Stimulated activated CD8-positive, alpha-beta memory T cell treated with anti-CD3 and anti-CD28 coated beads, Interleukin-4, amount 100 ng/mL, for 48 hours (primary cell): ENCODE measurements around the gene ISM1.

ENCODE experiments used
- DNase-seq: peaks from one replicate; pipeline ENCODE4 v3.0.0-alpha.2; 2020

The ISM1 gene

DNA sequence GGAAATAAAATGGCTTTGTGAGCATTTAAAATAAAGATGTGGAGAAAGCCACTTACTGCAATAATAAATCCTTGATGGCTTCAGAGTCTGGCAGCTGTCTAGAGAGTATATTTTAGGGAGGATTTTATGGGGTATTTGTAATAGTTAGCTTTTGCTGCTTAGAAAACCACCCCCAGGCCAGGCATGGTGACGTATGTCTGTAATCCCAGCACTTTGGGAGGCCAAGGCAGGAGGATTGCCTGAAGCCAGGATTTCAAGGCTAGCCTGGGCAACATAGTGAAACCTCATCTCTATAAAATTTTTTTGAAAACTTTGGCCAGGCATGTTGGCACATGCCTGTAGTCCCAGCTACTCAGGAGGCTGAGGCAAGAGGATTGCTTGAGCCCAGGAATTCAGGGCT, 63.8 kb downstream of the ISM1 start:
- no peak for DNase-seq

DNA sequence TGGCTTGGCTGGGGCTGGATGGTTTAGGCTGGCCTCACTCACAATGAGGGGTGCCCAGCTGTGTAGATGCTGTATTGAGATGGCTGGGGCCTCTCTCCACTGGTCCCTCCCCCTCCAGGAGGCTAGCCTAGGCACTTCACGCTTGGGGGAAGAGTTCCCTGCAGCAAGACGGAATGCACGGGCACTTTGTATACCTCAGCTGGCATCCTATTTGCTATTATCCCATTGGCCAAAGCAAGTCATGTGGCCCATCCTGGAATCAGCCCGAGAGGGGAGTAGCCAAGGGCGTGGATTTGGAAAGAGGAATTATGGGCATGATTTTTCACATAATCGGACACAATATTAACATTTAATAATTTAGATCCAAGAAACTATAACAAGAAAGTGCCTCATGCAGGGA, 64.3 kb downstream of the ISM1 start:
- no peak for DNase-seq

DNA sequence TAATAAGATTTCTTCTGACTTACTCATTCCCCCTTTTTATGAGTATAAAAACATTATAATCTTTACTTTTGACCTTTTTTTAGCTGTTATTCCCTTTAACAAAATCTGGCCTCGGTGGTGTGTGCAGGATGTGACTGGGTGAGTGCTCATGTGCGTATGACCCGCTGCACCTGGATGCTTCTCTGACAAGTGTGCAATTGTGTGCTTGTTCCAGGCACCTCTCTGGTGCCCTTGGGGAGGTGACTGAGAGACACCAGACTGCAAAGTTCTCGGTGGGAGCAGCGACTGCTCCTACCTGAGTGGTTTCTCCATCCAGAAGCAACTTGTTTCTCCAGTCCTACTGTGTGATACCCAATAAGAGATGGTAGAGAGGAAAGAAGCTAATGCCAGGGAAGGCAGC, 65.0 kb downstream of the ISM1 start:
- DNase-seq = no peak

DNA sequence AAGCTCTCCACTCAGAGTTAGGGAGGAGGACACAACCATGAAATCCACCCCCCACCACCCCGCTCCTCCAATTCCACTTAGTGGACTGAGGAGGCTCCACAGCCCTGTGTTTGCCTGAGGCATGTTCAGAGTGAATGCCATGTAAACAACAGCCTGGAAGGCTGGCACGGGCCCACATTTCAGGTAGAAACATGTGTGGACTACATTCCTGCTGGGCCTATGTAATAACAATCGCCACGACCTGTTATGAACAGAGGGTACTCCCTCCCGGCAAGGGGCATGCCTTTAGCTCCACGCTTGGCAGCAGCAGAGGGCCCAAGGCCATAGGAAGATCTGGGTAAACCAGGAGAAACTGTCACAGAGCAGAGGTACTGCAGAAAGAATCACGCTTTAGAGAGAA, 65.5 kb downstream of the ISM1 start:
- no peak for DNase-seq

DNA sequence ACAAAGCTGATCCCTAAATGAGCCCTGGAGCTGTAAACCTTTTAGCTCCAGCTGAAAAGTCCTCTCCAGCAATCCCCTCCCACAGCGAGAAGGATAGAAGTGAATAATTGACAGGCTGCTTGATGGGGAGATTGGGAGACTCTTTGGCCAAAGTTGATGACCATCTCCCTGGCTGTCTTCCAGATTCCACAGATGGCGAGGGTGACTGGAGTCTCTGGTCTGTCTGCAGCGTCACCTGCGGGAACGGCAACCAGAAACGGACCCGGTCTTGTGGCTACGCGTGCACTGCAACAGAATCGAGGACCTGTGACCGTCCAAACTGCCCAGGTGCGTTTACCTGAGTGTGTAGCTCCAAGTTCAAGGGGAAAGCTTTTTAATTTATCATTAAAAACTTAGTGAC, 67.3 kb downstream of the ISM1 start:
- DNase-seq = no peak

DNA sequence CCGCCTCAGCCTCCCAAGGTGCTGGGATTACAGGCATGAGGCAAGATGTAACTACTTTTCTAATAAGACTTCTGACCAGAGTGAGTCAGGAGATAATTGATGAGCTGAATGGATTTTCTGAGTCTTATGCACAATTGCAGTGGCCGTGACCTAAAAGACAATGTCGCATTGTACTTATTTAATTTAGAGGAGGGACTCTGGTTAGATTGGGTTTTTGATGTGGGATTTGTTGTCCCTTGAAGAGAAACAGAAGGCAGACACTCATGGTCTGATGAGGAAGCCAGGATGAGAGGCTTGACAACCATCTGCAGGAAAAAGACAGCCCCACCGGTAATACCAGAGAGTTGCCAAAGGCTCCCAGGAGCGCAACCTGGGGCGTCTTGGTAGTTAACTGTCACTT, 68.0 kb downstream of the ISM1 start:
- DNase-seq = no peak

DNA sequence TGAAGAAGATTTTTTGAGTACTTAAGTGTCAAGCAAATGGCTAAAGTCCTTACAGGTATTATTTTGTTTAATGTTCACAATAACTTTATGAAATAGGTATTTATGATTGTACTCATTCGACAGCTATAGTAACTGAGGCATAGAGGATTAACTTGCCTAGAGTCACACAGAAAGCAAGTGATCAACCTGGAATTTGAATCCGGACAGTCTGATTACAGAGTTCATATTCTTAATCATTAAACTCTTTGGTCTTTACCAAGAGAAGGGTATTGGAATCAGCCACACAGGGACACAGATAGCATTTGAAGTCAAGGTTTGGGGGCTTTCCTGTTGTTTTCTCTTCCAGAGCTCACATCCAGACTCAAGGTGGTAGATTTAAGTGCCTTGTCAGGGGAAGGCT, 69.7 kb downstream of the ISM1 start:
- DNase-seq = no peak

DNA sequence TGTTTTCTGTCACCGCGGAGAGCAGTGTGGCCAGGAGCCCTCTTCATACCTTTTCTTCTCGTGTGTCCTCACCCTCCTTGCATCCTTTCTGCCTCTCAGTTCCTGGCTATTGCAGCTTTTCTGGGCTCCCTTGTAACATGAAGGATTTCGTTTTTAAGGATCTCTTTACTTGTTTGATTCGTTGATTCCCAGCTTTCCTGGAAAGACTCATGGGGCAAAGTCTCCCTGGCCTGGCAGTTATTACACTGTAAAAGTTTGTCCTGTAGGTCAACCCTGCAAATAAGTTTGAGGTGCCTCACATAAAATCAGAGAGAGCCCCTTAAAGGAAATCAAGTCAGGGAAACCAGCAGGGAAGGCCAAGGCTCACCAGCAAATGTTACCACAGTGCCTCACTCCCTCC, 70.1 kb downstream of the ISM1 start:
- no peak for DNase-seq

DNA sequence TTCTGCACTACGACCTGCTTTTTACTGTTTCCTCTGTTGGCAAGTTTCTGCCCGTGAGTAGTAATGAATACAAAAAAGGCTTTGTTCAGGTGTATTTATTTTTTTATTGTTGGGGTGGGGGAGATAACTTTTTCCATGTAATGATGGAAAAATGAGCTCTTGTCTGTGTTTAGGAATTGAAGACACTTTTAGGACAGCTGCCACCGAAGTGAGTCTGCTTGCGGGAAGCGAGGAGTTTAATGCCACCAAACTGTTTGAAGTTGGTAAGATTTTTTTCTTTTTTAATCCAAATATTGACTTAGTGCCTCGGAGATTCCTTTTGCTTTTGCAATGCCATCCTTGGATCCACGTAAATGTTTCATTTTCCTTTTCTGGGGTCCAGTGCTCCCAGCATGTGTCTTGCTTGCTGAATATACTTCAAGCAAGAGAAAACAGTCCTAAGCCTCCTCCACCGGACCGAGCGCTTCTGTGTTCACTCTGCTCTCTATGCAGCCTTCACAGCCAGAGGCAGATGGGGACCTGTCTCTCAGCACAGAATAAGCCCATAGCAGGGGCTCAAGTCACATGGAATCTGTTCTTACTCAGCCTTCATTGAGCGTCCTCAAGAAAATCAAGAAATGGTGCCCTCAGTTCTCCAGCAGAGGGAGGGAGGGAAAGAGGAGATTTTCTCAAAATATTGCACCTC, 71.3 kb downstream of the ISM1 start:
- no peak for DNase-seq

DNA sequence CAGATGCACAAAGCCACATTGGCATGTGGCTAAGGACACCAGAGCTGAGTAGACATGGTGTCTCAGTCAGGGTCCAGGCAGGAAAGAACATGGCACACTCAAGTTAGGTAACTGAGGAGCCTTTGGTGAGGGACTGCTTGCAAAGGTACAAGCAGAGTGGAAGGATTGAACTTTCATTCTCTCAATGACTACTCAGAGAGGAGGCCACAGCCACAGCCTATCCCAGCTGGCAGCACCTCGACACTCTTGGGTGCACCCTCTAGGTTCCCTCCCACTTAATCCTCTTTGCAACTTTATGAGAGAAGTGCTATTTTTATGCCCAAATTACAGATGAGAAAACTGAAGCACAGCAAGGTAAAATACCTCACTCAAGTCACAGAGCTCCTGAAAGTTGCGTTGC, 73.4 kb downstream of the ISM1 start:
- DNase-seq = no peak

DNA sequence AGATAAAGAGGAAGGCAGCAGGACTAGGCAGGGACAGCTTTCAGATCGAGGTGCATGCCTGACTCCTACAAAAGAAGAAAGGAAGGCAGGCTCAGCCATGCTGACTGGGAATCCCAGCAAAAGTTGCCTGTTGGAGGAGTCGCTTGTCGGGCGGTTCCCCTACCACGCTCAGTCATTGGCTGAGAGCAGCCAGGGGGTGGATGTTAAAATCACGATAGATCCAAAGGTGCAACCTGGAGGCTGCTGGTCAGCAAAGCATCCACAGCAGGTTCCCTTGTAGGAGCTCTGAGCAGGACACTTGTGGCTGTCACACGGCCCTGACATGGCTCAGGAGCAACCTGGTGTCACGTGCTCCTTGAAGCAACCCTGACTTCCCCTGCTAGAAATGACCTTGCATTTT, 74.6 kb downstream of the ISM1 start:
- no peak for DNase-seq

DNA sequence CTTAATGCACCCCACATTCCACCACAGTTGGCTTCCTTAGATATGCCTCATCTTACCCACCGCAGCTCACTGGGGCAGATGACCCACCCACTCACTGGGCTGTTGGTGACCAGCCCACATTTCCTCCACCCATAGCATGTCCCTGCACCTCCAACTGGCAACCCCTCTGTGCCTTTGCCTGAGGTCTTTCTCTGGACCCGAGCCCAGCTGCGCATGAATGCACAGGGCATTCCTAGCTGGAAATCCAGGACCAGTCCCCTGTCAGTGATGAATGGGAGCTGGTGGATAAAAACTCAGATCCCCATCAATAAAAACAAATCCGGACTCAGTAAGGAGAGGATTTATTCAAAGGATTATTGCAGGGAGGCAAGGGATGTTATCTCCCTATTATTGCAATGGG, 75.0 kb downstream of the ISM1 start:
- no peak for DNase-seq

DNA sequence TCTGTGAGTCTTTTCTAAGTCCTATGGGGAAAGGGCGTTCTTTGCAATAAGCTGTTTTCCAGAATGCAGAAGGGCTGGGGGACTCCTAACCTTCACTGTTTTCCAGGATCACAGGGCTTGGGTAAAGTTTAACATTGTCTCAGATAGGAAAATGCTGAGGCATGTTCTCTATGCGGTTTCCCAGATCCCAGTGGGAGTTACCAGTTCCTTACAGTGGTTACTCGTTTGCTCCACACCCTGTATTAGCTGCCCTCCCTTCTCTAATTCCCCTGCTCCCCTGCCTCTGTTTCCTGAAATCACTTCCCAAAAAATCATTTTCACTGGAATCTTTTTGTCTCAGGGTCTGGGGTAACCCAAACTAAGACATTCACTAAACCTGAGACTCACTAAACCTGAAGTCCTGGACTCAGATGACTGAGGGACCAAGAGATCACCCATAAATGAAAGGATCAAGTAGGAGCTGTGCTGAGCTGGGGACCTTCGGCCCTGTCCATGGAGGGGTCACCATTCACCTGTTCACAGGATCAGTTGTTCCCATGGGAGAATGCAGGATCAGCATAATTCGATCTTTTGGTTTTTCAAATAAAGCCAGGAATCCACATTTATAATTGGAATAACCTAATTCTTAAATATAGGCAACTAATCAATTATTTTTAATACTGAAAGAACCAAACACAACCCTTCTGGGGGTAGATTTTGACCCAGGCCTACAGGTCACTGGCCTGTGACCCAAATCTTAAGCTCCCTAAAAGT, 76.2 kb downstream of the ISM1 start:
- no peak for DNase-seq

DNA sequence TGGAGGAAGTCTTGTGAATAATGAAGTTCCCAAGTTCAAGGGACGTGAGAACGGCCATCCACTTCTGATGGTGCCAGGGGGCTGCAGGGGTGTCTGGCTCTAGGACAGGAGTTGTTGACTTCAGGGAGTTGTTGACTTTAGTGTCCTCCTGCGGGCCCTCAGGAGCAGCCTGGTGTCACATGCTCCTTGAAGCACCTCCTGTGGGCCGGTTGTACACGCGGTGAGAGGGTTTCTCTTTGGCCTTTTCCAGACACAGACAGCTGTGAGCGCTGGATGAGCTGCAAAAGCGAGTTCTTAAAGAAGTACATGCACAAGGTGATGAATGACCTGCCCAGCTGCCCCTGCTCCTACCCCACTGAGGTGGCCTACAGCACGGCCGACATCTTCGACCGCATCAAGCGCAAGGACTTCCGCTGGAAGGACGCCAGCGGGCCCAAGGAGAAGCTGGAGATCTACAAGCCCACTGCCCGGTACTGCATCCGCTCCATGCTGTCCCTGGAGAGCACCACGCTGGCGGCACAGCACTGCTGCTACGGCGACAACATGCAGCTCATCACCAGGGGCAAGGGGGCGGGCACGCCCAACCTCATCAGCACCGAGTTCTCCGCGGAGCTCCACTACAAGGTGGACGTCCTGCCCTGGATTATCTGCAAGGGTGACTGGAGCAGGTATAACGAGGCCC, 77.8 kb downstream of the ISM1 start:
- no peak for DNase-seq

DNA sequence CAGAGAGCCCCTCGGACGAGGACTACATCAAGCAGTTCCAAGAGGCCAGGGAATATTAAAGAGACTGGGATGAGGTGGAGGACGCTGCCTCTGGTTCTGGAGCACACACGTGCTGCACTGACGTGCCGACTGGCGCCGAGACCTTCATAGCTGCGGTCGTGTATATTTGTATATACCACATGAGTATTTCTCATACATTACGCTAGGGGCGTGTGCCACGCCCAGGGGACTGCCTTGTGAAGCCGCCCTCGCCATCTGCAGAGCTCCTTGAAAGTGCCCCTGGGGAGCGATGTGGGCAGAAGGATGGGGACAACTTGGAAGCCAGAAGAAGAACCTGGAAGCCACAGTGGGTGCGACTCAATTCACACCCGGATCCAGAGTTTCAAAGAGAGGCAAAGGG, 78.3 kb downstream of the ISM1 start:
- no peak for DNase-seq

DNA sequence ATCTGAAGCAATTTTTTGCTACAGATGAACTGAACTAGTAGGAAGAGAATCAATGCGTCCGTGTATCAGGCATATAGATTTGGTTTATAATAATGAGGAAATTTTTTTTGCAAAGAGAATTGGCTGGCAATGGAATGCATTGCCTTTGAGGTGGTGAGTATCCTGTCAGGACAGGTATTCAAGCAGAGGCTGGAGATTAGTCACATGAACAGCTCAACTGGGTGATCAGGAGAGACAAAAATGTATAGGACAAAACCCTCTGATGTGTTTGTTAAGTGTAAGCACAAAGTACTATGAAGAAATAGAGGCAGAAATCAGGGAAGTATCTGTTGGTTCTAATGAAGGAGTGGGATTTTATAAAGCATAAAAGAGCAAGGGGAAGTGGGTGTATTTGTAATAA, 80.5 kb downstream of the ISM1 start:
- DNase-seq = no peak

DNA sequence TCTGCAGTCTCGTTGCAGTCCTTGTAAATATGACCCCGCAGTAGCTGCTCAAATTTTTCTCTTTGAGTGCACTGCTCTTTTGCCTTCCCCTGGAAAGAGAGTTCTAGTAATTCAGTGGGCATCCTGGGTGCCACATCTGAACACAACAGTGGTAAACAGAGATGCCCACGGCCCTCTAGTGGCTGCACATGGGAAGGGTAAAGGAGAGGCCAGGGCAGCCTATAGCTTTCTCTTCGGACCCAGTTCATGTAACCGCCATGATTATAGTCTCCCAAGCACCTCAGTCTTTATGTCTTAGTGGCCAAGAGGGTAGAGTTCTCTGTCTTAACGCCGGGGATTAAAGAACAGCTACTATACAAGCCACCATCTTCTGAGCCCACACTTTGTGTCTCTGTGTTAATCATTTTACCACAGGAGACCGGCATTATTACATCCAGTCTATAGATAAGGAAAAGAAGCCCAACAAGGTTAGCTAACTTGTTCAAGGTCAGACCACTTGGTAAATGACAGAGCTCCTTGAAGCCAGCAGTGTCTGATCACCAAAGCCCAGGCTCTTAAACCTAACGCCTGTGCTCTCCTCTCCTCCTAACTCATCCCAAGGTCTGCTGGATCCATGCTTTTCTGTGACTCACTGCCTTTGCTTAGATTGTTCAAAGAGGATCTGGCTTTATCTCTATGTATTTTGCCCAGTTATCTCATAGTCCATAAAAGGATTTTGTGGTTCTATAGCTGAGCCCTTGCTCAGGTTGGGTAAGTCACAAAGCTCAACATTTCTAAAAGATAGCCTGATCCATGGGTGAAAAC, 81.8 kb downstream of the ISM1 start:
- peak; percentile 63 for DNase-seq

DNA sequence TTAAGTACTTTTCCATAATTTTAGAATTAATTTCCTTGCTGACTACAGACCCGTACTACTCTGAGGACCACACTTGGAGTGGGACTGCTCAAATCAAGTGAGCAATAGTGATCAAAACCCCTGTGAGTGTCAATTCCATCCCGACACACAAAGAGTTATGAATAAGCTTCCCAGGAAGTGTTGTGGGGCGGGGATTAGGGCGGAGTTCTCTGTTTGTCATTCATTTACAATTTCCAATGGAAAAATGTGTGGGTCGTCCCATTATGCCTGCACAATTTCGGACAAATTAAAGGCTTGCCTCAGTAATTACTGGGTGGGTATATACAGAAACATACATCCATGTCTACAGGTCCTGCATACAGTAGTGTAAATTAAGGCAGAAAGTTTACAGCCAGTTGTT, 84.2 kb downstream of the ISM1 start:
- no peak for DNase-seq

DNA sequence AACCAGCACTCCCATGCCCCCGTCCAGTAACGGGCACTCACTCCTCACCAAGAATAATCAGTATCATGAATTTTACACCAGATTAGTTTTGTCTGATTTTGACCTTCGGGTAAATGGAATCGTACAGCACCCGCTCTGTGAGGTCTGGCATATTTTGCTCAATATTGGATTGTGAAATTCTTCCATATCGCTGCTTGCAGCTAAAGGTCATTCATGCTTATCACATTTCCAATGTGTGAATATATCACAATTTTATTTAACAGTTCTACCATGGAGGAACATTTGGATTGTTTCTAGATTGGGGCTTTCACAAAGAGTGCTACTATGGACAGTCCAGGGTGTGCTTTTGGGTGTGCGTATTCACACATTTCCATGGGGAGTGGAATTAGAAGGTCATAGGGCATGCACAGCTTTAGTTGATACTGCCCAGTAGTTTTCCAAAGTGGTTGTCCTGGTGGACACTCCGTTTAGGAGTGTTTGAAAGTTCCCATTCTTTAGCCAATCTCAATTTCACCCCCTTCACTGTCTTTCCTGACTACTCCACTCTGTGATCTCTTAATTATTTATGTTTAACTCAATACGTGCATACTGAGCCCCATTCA, 86.6 kb downstream of the ISM1 start:
- DNase-seq = no peak

DNA sequence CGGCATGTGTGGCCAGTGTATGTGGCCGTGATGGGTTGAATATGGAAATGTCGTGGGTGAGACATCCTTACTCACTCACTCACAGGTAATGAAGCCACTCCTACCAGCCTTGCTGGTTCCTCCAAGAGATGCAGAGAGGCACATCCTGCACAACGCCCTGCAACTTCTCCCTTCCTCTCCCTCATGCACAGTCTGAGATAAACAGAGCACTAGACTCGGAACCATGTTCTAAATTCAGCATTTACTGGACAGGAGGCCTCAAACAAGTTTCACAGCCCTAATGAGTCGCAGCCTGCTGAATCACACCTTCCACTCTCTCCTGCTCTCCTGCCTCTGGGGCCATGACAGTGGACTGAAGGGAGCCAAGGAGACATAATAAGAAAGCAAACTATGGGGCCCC, 91.2 kb downstream of the ISM1 start:
- DNase-seq = peak; percentile 50

DNA sequence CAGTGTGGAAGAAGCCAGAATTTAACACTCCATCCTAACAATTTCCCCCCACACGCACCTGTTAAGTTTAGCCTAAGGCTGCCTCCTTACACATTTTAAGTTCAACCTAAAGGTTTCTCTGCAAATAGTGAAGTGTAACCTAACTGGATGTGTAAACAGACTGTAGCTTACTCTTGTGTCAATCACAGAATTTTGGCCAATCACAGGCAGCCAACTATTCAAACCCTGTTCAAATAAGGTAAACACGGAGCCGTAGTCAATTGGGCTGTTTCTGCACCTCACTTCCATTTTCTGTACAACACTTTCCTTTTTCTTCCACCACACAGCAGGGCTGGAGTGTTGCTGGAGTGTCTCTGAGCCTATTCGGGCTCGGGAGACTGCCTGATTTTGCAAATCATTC, 92.1 kb downstream of the ISM1 start:
- no peak for DNase-seq

DNA sequence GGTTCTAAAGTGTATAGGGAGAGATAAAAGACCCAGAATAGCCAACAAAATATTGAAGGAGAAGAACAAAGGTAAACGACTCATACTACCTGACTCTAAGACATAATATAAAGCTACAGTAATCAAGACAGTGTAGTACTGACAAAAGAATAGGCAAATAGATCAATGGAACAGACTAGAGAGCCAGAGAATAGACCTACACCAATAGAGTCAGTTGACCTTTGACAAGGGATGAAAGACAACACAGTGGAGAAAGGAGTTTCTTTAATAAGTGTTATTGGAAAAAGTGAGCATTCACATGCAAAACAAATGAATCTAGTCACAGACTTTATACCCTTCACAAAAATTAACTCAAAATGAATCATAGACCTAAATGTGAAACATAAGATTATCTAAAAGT, 96.4 kb downstream of the ISM1 start:
- DNase-seq = no peak

DNA sequence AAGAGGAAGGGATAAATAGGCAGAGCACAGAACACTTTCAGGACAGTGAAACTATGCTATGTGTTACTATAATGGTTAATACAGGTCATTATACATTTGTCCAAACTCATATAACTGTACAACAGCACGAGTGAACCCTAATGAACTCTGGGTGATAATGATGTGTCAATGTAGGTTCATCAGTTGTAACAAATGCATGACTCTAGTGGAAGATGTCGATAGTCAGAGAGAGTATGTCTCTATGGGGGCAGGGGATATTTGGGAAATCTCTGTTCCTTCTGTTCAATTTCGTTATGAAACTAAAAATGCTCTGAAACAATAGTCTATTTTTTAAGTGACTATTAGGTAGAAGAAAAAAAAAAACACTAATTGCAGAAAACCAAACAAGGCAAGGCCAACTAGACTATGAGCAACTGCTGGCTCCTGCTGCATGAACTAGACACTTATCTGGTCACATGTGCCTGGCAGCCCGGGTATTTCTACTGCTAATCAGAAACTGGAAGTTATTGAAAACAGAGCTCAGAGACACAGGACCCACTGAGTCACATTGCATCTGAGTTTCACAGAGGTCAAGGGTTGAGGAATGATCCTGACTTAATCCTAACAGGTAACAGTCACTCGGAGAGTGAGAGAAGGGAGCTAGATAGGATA, 97.9 kb downstream of the ISM1 start:
- no peak for DNase-seq
